ENCODE data around the gene ZNF189.

ZNF189 gene

DNA sequence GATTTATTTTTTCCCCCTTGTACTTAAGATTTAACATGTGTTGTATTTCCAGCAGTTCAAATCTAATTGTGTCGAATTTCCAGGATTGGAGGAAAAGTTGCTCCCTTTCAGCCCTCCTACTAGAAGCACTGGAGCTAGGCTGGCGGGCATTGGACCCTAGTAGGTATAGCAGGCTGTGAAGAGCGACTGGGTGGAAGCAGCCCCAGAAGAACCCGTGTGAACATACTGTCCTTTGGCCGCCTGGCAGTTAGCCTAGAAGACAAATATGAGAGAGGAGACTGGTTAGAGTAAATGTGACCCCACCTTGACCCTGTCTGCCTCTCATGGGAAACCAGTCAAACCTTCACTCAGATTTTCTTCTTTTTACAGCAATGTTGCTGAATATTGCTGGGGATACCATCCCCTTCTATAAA lies 23.0 kb downstream of the ZNF189 start:
- no peak for DNase-seq

DNA sequence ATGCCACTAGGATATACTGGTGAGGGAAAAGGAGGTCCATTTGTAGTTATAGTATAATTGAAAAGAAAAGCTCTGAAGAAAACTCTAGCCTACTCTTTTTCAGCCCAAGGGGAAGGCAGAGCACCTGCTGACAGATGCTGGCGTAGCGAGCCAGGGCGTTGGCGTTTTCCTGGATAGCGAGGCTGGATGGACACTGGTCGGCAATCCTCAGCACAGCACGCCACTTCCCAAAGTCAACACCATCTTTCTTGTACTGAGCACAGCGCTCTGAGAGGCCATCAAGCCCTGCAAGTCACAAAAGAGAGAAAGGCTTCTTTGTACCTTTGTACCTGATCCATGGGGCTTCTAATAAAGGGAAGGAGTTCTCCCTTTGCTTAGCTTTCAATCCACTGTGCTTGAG lies 28.7 kb downstream of the ZNF189 start:
- no peak for DNase-seq

DNA sequence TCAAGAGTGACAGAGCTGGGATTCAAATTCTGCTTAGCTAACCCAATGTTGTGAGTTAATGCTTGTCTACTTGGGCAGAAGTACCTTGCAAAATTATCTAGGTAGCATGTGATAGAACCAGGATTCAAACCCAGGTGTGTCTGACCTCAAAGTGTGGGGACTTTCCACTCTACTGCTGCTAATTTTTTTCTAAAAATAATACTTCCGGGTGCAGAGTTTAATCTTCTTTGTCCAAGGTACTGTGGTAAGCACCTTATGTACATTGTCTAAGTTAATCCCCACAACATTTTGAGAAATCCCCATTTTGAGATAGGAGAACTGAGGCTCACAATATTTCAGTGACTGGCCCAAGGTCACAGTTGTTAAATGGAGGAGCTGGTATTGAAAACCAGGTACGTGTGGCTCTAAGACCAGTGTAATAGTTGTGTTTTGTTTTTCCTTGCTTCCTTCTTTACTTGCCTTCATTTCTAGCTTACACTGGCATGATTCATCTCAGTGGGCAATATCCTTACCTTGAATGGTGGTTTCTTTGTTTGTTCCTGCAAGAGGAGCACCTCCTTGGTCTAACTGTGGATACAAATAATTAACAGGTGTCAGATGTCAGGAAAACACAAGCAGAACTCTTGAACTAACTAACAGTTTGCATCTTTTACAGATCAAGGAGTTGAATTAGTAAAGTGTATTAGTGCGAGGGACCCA lies 29.5 kb downstream of the ZNF189 start:
- no peak for DNase-seq

DNA sequence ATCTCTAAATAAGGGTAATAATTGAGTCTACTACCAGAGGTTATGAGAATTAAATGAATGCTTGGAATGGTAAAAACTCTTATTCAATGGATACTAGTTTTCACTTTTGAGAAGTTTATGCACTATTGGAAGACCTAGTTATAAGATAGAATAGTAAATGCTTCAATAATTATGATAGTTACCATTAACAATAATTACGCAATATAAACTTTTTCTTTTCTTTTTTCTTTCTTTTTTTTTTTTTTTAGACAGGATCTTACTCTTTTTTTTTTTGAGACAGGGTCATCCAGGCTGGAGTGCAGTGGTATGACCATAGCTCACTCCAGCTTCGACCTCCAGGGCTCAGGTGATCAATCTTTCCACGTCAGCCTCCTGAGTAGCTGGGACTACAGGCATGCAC lies 30.3 kb downstream of the ZNF189 start:
- no peak for DNase-seq

DNA sequence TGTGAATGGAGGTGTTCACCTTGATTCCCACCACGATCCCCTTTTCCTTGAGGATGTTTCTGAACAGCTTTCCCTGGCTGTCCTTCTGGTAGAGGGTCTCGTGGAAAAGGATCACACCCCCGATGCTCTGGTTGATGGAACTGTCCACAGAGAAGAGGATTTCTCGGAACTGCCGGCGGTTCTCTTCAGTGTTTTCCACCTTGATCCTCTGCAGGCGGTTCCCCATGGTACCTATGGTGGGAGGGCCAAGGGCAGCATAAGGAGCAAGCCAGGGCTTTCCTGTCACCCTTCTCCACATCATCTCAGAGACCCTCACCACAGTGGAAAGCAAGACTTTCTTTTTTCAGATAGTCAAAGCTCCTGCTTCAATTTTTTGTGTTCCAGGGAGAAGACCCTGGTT lies 31.1 kb downstream of the ZNF189 start:
- no peak for DNase-seq

DNA sequence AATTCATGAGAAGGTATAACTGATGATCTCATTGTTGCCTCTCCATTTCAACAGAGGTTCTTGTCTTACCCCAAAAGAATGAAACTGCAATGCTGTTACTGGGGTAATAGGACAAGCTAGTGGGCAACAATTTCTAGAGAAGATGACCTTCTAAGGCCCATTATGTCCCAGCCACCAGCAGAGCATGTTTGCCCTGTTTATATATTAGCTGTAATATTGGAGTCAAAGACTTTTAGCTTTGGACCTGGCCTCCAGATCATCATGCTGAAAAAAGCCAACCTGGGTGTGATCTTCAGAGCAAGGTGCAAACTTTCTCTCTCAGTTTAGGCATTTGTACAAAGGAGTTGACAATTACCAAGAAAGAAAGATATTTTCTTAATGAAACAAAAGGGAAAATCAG lies 33.5 kb downstream of the ZNF189 start:
- DNase-seq: no peak

DNA sequence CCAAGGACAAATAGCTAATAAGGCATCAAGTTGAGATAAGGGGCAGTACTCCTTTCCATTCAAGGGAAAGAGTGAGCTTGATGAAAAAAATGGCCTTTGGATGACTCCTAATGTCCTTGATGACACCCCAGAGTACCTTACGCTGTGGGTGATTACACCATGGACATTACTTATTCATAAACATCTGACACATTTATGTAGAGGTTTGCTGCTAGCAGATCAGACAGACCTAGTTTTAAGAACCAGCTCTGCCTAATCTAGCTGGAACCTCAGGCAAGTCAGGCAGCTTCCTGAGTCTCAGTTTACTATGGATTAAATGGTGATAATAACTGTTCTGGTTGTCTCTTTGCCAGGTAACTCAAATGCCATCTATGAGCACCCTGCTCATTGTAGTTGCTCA lies 34.1 kb downstream of the ZNF189 start:
- DNase-seq: no peak

DNA sequence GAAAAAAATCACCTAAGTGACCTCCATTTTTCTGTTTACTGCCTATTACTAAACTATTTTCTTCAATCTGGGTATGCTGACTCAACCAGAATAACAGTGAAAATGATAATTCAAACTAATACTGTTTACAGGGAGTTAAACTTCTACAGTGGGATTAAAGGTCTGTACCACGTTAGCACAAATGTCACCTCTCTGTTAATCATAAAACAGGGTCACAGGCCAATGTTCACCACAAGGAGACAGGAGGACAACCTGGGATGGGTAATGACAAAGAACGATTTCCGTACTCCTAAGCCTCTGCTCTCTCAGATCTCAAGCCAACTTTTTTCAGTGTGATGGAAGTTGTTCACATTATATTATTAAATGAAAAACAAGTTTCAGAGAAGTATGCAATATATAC lies 34.6 kb downstream of the ZNF189 start:
- DNase-seq: no peak

DNA sequence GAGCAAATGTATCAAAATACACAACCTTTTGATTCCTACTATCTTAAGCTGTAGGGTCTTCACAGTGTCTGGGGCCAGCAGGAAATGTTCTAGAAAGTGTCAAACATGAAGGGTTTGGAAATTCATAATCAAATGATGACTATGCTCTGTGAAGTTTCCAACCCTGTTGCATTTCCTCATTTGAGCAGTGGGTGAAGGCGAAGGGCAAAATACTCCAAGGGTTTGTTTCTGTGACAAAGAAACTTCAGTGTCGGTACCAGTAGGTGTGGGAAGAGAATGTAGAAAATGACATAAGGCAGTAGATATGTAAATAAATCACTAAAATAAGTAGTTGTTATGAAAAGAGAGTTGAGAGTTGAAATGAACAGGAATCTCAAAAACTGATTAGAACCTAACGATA lies 36.3 kb downstream of the ZNF189 start:
- no peak for DNase-seq

DNA sequence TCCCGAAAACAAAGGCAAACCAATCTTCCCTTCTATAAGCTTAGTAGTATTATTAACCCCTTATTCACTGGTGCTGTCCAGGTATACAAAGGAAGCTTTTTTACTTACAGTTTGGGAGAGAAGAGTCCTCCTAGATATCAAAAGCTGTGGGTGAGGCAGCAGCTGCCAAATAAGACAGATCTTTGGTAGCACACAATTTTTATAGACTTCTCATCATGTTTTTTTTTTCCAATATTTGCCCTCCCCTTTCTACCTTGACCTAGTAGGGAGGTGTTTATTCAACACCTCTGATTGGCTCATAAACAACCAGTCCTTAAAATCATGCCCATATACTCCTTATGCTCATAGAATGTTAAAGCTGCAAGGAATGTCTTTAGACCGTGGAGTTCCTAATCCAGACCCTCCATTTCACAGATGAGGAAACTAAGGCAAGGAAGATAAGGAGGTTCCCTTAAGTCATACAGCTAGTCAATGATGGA lies 37.0 kb downstream of the ZNF189 start, which contains the start of gene ALDOB:
Gene ALDOB, minus strand, starts transcription at position 174 of the 479 bp plus-strand sequence. CDS start 4,887 bp downstream, outside the sequence.
- no peak for DNase-seq

DNA sequence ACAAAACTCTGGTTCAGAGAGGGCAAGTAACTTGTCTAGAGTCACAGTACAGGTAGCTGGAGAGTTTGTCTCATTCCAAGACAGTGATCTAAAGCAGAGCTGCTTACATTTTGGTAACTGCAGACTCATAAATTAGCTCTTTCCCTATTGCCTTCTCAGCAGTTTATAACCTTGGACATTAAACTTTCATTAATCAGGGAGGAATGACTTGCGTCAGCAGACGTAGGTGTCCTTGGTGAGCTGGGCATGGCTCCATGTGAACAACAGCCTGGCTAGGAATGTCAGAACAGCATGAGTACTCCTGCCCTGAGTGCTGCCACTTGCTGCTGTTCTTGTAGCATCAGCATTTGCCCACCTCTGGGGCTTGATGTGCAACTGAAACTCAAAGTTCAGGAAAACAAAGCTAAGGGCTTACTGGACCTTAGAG lies 39.2 kb downstream of the ZNF189 start:
- DNase-seq: no peak

DNA sequence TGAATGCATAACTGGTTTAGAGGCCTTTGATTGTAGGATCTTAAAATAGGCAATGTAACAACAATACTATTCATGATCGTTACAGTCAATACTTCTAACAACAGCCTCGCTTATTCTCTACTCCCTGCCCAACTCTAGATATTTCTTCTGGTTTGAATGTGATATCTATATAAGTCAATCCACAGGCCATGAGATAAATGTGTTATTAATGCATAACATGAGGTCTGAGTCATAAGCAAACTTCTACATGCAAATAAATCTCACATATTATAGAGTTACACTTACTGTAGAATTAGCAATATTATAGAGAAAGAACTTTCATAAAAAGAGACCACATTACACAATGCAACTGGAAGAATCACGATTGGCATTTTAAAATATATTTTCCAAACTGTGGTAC lies 39.9 kb downstream of the ZNF189 start:
- DNase-seq: no peak

DNA sequence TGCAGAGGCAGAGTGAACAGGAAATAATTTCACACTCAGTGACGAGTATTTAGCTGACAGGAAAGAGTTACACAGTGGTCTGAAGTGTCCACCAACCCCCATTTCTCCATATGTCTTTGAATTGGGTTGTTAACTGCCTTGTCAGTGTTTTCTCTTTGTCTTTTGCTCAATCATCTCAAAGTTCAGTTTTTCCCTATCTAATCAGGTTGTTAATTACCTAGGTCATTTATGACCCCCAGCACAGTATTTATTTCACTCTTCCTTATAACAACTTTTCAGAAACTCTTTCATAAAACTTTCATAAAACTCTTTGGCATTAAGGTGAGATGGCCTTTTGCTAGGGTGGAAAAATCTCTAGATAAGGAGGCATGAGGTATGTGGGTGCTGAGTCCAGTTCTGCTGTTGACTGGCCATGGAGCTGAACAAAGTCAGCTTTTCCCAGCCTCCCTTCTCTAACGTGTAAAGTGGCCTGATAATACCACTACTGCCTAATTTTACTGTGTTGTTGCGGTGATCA lies 42.1 kb downstream of the ZNF189 start:
- DNase-seq: no peak

DNA sequence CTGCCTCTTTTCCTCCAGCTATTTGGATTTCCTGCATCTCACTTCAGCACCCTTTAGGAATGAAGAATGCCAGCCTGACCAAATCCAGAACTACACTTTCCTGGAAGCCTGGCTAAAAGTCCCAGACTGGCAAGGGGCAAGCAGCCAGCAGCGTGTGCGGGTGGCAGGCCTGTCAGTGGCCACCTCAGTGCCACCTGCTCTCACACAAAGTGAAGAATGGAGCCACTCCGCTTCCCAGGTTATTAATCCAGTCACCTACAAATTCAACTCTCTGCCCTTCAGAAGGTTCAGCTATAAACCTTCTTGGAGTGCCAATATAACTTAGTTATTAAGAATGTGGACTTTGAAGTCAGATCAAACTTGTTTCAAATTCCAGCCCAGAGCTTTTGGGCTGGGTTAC lies 43.7 kb downstream of the ZNF189 start:
- no peak for DNase-seq

DNA sequence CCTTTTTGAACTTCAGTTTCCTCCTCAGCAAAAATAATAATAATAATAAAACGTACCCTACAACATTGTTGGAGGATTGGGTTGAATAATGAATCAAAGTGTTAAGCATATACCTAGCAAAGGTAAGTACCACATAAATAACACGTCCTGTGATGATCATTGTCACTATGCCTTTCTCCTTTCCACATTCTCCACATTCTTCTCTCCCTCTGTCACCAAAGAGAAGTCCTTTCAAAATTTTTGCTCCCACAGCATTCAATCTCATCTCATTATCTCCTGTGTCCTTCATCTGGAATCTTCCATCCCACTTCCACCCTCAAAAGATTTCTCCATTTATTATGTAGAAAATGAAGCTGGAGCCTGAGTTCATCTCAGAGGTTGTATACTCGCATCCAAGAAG lies 44.1 kb downstream of the ZNF189 start:
- DNase-seq: no peak

DNA sequence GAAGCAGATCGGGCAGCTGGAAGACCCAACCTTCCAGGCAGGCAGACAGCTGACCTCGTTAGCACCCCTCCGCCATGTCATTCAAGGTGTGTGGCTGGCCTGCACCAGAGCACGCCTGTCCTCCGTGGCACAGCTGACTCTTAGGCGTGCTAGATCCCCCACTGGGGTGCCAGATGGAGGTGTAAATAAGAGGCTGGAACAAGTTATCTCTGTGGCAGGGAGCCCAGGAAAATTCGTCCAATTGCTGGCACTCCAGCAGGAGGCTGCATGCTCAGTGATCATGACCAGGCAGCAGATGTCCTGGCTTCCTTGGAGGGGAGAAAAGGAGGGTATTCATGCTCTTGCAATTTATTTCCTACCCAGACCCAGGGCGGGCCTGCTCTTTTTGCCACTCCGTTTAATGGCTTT lies 44.7 kb downstream of the ZNF189 start:
- DNase-seq: peak; percentile 94

DNA sequence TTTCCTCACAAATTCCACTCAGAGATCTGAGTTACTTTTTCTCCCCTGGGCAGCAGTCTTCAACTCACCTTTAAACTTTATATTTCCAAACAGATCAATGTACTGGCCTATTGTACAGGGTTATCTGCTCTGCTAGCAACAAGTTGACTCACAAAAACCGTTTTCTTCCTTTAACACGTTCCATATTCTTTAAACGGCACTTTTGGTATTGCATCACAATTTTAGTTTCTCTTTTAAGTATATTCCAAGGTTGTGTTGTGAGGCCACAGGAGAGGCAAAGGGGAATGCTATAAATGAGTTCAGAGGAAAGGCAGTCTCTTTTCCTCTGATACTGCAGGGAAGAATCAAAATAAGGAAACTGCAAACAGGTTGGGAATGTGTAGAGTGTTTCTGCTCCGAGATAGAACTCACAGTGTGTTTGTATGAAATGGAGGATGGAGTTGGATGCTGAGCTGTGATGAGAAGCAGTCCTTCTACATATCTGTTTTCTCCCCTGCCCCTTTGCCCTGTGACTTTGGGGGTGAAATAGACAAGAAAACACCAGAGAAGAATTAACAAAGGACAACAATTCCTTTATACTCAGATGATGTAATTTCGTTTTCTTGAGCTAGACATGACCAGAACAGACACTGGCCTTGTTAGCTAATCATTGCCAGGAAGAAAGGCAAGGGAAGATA lies 46.8 kb downstream of the ZNF189 start:
- no peak for DNase-seq

DNA sequence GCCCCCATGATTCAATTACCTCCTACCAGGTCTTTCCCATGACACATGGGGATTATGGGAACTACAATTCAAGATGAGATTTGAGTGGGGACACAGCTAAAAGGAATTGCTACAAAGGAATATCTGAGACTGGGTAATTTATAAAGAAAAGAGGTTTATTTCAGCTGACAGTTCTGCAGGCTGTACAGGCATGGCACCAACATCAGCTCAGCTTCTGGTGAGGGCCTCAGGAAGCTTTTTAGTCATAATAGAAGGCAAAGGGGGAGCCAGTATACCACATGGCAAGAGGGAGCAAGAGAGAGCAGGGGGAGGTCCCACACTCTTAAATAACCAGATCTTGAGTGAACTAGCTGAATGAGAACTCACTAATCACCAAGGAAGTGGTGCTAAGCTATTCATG lies 48.1 kb downstream of the ZNF189 start:
- no peak for DNase-seq

DNA sequence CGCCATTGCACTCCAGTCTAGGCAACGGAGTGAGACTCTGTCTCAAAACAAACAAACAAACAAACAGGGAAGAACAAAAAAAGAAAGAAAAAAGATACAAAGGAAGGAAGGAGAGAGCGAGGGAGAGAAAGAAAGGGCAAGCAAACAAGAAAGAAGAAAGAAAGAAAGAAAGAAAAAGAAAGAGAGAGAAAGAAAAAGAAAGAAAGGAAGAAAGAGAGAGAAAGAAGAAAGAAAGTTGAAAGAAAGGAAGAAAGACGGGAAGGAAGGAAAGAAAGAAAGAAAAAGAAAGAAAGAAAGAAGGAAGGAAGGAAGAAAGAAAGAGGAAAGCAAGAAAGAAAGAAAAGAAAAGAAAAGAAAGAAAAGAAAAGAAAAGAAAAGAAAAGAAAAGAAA lies 50.0 kb downstream of the ZNF189 start:
- DNase-seq: no peak

DNA sequence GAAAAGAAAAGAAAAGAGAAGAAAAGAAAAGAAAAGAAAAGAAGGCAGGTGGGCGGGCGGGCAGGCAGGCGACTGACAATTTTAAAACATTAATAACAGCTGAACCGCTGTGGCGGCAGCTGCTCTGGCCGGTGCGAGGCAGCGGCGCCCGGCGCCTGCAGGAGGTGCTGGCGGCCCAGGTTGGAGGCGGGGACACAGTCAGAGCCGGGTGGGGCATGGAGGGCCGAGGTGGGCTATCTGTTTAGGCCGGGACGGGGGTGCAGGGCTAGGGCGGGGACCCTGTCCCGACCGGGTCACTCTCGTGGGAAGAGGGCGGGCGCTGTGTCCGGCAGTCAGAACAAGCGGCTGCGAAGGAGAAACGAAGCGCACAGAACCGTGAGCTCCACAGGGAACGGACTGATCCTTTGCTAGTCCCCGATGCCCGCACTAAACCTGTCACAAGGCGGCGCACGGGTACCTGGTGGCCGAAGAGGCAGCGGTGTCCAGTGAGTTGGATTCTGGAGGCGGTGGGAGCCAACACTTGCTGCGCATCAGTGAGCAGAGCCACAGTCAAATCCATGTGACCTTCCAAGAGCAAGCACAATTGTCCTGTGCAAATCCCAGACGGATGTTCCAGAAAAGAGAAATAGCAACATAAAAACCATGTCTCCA lies 50.5 kb downstream of the ZNF189 start:
- peak; percentile 73 for DNase-seq

DNA sequence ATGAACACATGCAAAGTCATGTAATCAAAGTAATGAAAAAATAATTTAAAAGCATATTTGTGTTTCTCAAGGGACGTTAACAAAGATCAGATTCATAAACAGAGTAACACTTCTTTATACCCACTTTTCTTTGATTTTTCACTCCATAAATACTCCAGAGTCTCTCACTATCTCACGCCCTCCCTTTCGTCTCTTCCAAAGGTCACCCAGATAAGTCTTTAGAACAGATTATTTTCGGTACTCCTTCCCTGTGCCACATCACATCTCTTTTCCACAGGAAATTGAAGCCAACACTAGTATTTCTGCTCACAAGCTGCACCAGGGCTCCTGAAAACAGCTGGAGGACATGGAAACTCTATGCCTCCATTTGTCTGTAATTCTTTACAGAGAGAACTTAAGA lies 52.3 kb downstream of the ZNF189 start:
- no peak for DNase-seq

DNA sequence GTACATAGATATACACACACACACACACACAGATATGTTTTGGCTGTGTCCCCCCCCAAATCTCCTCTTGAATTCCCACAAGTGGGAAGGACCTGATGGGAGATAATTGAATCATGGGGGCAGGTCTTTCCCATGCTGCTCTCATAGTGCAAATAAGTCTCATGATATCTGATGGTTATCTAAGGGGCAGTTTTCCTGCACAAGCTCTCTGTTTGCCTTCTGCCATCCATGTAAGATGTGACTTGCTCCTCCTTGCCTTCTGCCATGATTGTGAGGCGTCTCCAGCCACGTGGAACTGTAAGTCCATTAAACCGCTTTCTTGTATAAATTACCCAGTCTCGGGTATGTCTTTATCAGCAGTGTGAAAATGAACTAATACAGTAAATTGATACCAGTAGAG lies 52.8 kb downstream of the ZNF189 start:
- no peak for DNase-seq

DNA sequence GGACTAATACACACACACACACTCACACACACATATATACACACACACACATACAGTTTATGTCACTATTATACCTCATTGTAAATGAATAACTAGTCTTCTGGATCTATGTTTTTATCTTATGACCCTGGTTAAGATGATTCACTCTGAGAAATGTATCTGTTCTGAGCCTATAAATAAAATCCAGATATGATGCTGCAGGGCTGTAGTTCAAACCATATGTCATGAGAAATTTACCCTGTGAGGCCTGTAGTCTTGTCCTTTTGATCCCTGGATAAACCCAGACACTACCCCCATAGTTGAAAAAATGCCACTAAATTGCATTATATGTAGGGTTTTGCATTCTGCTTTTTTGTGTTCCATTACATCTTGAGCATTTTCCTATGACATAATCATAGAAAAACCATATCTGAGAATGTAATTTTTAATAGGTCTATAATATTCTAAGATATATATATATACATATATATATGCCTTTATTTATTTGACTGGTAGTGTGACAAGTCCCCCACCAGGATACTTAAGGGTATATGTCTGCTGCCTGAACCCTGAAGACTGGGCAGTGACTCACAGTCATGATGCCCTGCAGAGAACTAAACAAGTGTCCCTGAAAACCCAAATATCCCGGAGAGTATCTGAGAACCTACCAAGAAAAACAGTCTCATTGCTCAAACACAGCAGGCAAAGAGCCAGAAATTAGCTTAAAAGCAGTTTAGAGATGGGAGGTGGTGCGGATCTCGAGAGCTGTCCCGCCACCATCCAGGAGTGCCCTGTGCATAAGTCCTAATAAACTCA lies 55.3 kb downstream of the ZNF189 start:
- no peak for DNase-seq

Data from DMS 273 treated with DMSO at 0.1 percent for 48 hours (cell line).